Measurements from ENCODE around the gene FER1L5.

The FER1L5 gene

GRCh38 chr2:96681540-96681939 is 39.0 kb downstream of the FER1L5 start:
- TF ChIP-seq GABPA (IDR thresholded peaks at IDR 0.05; ENCODE audit: low read depth) (no peak), POLR2AphosphoS5 (IDR thresholded peaks at IDR 0.05; ENCODE audit: low read depth) (no peak), CTCF (IDR thresholded peaks at IDR 0.05; ENCODE audit: insufficient read depth, low read length) (no peak), SPI1 (IDR thresholded peaks at IDR 0.05; ENCODE audit: borderline replicate concordance, low read depth) (no peak), REST (IDR thresholded peaks at IDR 0.05; ENCODE audit: insufficient replicate concordance, low read depth) (no peak)
- Histone ChIP-seq H3K4me3 (replicated peaks; ENCODE audit: insufficient read depth, low read length) (no peak overlapping the region), H3K27ac (replicated peaks) (no peak overlapping the region), H3K27me3 (ENCODE audit: insufficient read depth, poor library complexity, severe bottlenecking) (no peaks in the 10 kb centered on the region)
- no peak for DNase-seq (ENCODE audit: low read depth in 1 of 2, low spot score in 1 of 2)

GRCh38 chr2:96683307-96683706 is 40.7 kb downstream of the FER1L5 start:
- DNase-seq (ENCODE audit: low read depth in 1 of 2, low spot score in 1 of 2): no peak
- Histone ChIP-seq H3K4me3 (replicated peaks; ENCODE audit: insufficient read depth, low read length) (no peak overlapping the region), H3K27ac (replicated peaks) (no peak overlapping the region), H3K27me3 (ENCODE audit: insufficient read depth, poor library complexity, severe bottlenecking) (no peaks in the 10 kb centered on the region)
- TF ChIP-seq POLR2AphosphoS5 (IDR thresholded peaks at IDR 0.05; ENCODE audit: low read depth): no peak
- no peak for TF ChIP-seq SPI1 (IDR thresholded peaks at IDR 0.05; ENCODE audit: borderline replicate concordance, low read depth)
- no peak for TF ChIP-seq CTCF (IDR thresholded peaks at IDR 0.05; ENCODE audit: insufficient read depth, low read length)
- TF ChIP-seq GABPA (IDR thresholded peaks at IDR 0.05; ENCODE audit: low read depth): no peak
- TF ChIP-seq REST (IDR thresholded peaks at IDR 0.05; ENCODE audit: insufficient replicate concordance, low read depth): no peak

- TF ChIP-seq GABPA (IDR thresholded peaks at IDR 0.05; ENCODE audit: low read depth): no peak
- no peak for TF ChIP-seq POLR2AphosphoS5 (IDR thresholded peaks at IDR 0.05; ENCODE audit: low read depth)
- no peak for TF ChIP-seq SPI1 (IDR thresholded peaks at IDR 0.05; ENCODE audit: borderline replicate concordance, low read depth)
- TF ChIP-seq CTCF (IDR thresholded peaks at IDR 0.05; ENCODE audit: insufficient read depth, low read length): no peak
- no peak for TF ChIP-seq REST (IDR thresholded peaks at IDR 0.05; ENCODE audit: insufficient replicate concordance, low read depth)
- Histone ChIP-seq H3K4me3 (replicated peaks; ENCODE audit: insufficient read depth, low read length) (no peak overlapping the region), H3K27ac (replicated peaks) (no peak overlapping the region), H3K27me3 (ENCODE audit: insufficient read depth, poor library complexity, severe bottlenecking) (no peaks in the 10 kb centered on the region)
- DNase-seq (ENCODE audit: low read depth in 1 of 2, low spot score in 1 of 2): no peak
Measured at GRCh38 chr2:96683972-96684820, 41.6 kb downstream of the FER1L5 start.

Measured in HL-60 (cell line).